ENCODE measurements around the gene SMPD1. TPM values are rescaled to one million over a fixed set of nuclear protein-coding genes. Genes with fewer than 3 reads are reported as not detected.

The SMPD1 gene
- 18.1 TPM for total RNA-seq (ENCODE audit: insufficient read depth, low replicate concordance)

- DNase-seq (ENCODE audit: low spot score): peak; percentile 95
These were observed at the start of gene SMPD1 for GRCh38 chr11:6389905-6390717. TSS of gene SMPD1 (plus strand) at chr11:6390474. CDS start at chr11:6390599, 125 bp downstream.

DNA sequence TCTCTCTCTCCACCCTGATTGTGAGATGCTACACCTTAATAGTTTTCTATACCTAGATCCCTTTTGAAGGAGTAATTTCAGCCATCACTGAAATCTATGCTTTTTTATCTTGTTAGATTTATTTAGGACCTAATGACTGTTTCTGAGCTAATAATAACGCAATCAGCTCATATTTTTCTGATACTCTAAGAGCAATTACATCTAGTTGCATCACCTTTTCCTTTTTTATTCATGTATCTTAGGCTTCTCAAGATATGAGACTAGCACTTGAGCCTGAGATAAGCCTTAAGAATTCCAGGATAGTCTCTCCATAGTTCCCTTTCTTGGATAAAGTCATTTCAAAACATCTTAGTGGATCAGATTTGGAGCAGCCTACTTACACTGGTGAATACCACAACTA, 44.9 kb upstream of the SMPD1 start:
- peak; percentile 59 for DNase-seq (ENCODE audit: low spot score)

DNA sequence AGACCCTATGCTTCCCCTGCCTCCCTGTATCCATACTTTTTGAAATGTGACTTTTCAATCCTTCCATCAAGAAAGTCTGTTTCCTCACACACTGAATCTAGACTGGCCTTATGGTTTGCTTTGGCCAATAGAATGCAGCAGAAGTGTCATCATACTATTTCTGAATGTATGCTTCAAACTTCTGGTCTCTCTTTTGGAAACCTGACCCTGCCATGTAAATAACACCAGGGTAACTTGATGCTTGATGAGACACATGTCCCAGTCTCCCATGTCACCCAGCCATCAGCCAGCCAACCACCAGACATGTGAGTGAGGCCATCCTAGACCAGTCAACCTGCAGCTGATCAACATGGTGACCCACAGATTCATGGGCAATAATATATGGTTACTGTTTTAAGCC, 40.2 kb upstream of the SMPD1 start:
- DNase-seq (ENCODE audit: low spot score): no peak

GRCh38 chr11:6350486-6350885, 39.8 kb upstream of the SMPD1 start:
- no peak for DNase-seq (ENCODE audit: low spot score)

DNA sequence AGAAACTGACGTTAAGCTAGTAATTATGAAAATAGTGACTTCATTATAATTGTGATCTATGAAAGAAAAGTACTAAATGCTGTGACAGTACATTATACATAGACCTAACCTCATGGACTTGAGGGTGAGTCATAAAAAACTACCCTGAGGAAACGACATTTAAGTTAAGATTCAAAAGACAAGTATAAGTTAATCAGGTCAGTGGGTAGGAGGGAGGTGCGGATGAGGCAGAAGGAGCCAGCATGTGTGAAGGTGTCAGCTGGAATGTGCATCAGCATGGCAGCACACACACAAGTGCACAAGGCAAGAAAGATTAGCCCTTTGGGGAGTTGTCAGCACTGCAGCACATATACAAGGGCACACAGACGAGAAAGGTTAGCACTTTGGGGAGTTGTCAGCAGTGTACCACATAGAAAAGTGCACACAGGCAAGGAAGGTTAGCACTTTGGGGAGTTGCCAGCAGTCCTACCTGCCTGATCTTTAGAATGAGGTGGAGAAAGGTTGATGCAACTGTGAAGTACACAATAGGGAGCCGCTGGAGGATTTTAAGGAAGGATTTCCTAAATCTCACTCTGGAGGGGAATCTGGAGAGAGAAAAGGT, 38.4 kb upstream of the SMPD1 start:
- no peak for DNase-seq (ENCODE audit: low spot score)

DNA sequence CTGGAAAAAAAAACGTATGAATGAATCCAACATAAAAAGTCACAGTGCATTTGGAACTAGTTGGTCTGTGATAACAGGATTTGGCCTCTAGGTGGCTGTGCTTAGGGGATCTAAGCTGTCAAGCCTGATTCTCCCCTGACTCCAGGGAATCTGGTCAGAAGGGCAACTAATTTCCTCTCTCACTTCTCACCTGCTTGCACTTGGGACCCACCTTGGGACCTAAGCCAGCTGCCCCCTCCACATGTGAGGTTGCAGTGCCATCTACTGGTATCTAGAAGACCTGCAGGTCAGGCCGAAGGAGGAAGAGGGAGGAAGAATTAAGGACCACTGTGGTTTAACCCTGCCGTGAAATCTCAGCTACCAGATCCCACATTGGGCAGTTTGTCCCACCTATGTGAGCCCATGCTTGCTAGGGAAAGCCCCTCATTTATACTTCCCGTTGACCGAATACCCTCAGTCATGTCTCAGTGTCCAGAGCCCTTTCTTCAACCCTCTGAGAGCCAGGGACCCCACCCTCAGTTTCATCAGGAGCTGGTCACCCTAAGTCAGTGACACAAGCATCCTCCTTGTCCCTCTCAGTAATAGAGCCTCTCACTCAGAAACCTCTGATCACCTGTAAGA, 36.8 kb upstream of the SMPD1 start:
- DNase-seq (ENCODE audit: low spot score): peak; percentile 44

GRCh38 chr11:6354651-6355485, 35.4 kb upstream of the SMPD1 start:
- no peak for DNase-seq (ENCODE audit: low spot score)

- no peak for DNase-seq (ENCODE audit: low spot score)
These were observed 33.7 kb upstream of the SMPD1 start for GRCh38 chr11:6356503-6357055.

GRCh38 chr11:6357222-6357621, 33.1 kb upstream of the SMPD1 start:
- DNase-seq (ENCODE audit: low spot score): no peak

GRCh38 chr11:6360183-6360582, 30.1 kb upstream of the SMPD1 start:
- no peak for DNase-seq (ENCODE audit: low spot score)

DNA sequence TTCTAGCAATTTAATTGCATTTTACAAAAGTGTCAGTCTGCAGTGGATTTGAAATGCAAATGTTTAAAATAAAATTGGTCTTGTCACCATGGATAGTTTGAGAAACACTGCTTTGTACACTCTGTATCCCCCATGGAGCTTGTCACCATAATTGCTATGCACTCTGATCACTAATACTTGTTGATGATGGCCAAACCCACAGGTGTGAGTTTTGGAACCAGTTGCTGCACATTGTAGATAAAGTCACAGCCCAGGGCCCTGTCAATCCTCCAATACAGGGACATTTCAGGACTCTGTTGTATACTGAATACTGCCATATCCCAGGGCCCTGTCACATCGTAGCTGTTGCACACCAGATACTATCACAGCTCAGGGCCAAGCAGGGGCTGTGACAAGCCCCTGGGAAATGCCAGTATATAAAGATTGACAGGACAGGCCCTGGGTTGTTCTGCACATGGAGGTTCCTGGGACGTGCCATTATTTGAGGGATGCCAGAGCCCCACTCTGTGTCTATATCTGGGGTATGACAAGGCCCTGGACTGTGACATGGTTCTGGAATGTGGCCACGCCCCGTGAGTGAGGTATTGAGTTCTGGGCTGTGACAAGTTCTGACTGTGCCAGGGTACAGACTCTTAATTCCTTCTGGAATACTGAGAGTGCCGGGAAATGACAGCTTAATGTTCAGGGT, 27.9 kb upstream of the SMPD1 start:
- peak; percentile 14 for DNase-seq (ENCODE audit: low spot score)

DNA sequence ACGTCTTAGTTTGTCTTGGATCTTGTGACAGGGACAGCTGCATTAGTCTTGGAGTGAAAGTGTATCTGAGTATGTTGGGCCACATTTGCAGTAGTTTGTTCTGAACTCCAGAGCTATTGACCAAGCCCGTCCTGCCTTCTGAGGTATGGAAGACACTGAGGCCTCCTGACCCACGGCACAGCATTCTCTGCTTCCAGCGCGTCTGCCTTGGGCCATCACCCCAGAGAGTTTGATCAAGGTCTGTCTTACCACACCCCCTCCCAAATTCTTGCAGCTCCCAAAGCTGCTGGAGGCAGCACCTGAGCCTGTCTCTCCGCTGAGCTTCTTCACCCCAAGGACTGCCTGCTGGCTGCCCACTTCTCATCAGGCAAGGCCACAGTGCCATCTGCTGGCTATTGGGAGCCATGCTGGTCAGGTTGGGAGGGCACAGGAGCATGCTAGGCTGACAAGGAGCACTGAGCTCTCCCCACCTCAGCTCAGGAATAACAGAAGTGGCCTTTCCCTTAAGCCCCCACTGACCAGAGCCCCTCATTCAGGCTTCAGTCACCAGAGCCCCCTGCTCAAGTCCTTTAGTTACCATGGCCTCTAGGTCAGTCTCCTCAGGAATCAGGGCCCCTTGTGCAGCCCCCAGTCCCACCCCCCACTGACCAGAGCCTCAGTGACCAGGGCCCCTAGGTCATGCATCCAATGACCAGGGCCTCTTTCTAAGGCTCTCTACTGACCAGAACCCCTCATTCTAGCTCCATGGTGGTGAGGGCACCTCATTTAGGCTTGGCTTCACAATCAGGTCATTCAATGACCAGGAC, 27.2 kb upstream of the SMPD1 start:
- peak; percentile 85 for DNase-seq (ENCODE audit: low spot score)

DNA sequence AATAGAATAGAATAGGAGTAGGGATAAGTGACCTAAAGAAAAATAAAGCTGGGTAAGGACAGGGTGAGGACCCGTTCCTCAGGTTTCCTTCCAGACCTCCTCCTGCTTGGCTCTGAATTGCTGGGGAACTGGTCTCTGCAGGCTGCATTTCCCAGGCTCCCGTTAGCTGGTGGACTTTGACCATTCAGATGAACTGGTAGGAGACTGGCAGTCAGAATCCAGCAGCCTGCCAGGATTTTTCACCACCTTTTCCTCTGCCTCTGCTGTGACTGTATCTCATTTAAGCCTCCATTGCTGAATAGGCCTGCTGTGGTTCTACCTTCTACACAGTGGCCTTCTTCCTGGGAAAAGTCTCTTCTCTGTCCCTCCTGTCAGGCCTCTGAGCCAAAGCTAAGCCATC, 24.6 kb upstream of the SMPD1 start:
- no peak for DNase-seq (ENCODE audit: low spot score)

- DNase-seq (ENCODE audit: low spot score): no peak
These were observed 18.4 kb upstream of the SMPD1 start for GRCh38 chr11:6371825-6372224.

DNA sequence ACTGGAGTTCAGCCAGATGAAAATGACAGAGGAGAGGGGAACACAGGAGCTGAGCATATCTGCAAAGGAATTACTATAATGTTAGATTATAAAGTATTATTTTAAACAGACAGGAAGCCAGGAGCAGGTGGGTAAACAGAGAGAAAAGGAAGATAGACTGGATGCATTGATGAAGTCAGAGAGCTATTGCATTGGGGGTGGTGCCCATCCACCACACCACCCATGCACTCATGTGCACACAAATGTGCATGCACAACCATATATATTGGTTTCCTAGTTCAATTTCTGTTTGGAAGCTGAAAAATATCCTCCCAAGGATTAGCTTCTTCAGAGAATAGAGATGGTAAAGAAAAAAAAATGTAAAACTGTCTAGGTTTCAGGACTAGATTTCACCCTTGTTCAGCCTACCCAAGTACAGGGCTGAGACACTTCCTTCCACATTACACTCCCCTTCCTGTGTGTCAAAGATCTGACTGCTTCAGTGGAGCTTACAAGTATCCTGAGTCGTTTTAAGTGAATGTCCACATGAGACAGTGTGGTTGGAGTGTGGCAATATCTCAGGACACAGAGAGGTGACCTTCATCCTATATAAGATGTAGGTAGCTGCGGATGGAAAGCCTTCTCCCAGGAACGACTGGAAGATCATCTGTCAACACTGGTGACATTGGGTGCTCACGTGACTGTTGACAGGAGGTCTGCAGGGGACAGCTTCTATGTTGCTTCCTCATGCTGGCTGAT, 12.2 kb upstream of the SMPD1 start:
- no peak for DNase-seq (ENCODE audit: low spot score)

DNA sequence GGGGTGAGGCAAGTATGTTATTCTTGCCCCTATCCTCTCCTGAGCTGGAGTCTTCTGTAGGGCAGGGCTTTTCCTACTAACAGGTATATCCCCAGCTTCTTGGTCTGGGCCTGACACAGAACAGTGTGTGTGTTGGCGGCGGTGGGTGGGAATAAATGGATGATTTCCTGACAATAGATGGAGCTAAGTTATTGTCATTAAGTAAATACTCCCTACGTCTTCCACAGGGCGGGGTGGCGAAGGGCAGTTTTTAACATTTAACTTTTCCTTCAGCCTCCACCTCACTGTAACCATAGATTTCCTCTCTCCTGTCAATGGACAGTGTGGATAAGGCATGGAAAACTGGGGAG, 11.7 kb upstream of the SMPD1 start:
- DNase-seq (ENCODE audit: low spot score): no peak

DNA sequence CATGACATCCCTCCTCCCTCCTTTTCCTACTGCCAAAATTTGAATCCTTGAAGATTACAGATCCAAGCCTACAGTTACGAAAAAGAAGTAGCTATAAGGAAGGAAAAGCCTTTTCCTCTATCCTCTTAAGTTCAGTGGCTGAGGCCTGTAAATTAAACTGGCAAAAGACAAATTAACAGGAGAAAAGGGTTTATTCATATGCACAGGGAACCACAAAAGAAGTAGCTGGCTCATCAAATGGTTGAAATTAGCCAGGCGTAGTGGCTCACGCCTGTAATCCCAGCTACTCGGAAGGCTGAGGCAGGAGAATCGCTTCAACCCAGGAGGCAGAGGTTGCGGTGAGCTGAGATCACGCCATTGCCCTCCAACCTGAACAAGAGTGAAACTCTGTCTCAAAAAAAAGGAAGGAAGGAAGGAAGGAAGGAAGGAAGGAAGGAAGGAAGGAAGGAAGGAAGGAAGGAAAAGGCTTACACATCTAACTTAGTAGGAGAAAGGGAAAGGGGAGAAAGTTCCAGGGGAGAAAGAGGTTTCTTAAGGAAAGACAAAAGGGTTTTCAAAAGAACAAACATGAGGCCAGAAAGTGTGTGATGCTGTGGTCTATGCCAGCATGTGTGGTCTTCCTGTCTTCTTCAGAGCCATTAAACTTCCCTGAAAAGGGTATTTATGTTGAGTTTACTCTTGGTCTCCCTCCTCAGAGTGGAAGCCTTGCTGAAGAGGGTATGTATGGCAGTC, 5.1 kb upstream of the SMPD1 start:
- DNase-seq (ENCODE audit: low spot score): peak; percentile 50

- DNase-seq (ENCODE audit: low spot score): no peak
These were observed 2.3 kb upstream of the SMPD1 start for GRCh38 chr11:6387811-6388599.
